ENCODE data around the gene ANKRD7. TPM values are rescaled to one million over a fixed set of nuclear protein-coding genes. Genes with fewer than 3 reads are reported as not detected.

ANKRD7 gene
- total RNA-seq, 4 donors from 2014 or later: 0.27 to 1.4 TPM; not detected in 2

DNA sequence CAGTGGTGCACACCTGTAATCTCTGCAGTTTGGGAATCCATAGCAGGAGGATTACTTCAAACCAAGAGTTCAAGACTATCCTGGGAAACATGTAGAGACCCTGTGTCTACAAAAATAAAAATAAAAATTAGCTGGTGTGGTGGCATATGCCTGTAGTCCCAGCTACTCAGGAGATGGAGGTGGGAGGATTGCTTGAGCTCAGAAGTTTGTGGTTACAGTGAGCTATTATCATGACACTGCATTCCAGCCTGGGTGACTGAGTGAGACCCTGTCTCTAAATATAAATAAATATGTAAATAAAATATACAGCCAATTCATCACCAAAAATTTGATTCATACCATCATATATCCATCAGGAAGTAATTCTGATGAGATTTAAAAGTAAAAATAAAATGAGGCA is 60.9 kb downstream of the ANKRD7 start:
- H3K27me3 ChIP-seq: no peaks in the 10 kb centered on the region
- in situ Hi-C loops (cut with MboI; ENCODE audit: low pct_ligation_motif_present in 1 of 4, low pct_unique_long_range_greater_than_20kb in 1 of 4, low sequenced_read_pairs in 3 of 4): no loop called here
- no peaks in the 10 kb centered on the region for H3K9me3 ChIP-seq
- no peak overlapping the region for H3K4me3 ChIP-seq
- no peaks in the 10 kb centered on the region for H3K36me3 ChIP-seq
- intact Hi-C loops (cut with DNase I; ENCODE audit: low total_unique reads): no loop called here
- TF ChIP-seq, protein P1, sequence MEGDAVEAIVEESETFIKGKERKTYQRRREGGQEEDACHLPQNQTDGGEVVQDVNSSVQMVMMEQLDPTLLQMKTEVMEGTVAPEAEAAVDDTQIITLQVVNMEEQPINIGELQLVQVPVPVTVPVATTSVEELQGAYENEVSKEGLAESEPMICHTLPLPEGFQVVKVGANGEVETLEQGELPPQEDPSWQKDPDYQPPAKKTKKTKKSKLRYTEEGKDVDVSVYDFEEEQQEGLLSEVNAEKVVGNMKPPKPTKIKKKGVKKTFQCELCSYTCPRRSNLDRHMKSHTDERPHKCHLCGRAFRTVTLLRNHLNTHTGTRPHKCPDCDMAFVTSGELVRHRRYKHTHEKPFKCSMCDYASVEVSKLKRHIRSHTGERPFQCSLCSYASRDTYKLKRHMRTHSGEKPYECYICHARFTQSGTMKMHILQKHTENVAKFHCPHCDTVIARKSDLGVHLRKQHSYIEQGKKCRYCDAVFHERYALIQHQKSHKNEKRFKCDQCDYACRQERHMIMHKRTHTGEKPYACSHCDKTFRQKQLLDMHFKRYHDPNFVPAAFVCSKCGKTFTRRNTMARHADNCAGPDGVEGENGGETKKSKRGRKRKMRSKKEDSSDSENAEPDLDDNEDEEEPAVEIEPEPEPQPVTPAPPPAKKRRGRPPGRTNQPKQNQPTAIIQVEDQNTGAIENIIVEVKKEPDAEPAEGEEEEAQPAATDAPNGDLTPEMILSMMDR (IDR thresholded peaks at IDR 0.05): no peak
- TF ChIP-seq EP300 (IDR thresholded peaks at IDR 0.05; ENCODE audit: low read depth) (no peak), POLR2A (IDR thresholded peaks at IDR 0.05) (no peak), POLR2AphosphoS5 (IDR thresholded peaks at IDR 0.05) (no peak)
- peaks cover 0 to 13% (median 4%) of the 10 kb centered on the region in 4 donors for H3K4me1 ChIP-seq
- no peak for DNase-seq
- H3K27ac ChIP-seq: no peak overlapping the region

DNA sequence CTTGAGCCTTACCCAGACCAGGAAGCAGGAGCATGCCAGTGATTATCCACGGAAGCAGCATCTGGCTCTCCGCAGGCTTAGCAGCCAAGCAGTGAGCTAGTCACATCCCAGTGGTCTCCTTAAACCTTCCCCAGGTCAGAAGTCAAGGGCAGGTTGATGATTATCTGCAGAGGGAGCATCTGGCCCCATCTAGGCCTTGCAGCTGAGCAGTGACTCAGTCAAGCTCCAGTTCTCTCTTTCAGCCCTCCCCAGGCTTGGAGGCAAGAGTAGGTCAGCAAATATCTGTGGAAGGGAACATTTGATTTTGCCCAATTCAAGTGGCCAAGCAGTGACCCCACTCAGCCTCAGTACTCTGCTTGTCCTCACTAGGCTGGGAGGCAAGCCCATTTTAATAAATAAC is 61.6 kb downstream of the ANKRD7 start:
- in situ Hi-C loops (cut with MboI; ENCODE audit: low pct_ligation_motif_present in 1 of 4, low pct_unique_long_range_greater_than_20kb in 1 of 4, low sequenced_read_pairs in 3 of 4) (no loop called here), intact Hi-C loops (cut with DNase I; ENCODE audit: low total_unique reads) (no loop called here)
- no peaks in the 10 kb centered on the region for H3K36me3 ChIP-seq
- H3K4me1 ChIP-seq: peaks cover 0 to 9% (median 4%) of the 10 kb centered on the region in 4 donors
- TF ChIP-seq POLR2A (IDR thresholded peaks at IDR 0.05): no peak
- H3K27me3 ChIP-seq: no peaks in the 10 kb centered on the region
- peaks cover 0 to 6% of the 10 kb centered on the region in 2 donors for H3K9me3 ChIP-seq
- no peak overlapping the region for H3K27ac ChIP-seq
- H3K4me3 ChIP-seq: no peak overlapping the region
- WGBS, 2 donors (ENCODE audit: low coverage in 1 of 2): 100% methylated on average over 2 of the region's 2 CpGs; no CpG with 5 or more reads in 1 of the 2 donors
- DNase-seq: no peak

DNA sequence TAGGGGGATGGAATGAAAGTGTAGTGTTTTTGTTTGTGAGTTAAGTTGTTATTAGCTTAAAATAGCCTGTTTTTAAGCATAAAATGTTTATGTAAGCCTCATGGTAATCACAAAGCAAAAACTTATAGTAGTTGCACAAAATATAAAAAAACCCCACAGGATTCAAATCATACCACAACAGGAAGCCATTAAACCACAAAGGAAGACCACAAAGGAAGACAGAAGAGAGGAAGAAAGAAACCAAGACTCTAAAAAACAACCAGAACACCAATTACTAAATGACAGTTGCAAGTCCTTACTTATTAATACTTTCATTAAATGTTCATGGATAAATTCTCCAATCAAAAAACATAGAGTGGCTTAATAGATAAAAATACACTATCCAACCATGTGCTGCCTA is 63.6 kb downstream of the ANKRD7 start:
- no peak for DNase-seq
- in situ Hi-C loops (cut with MboI; ENCODE audit: low pct_ligation_motif_present in 1 of 4, low pct_unique_long_range_greater_than_20kb in 1 of 4, low sequenced_read_pairs in 3 of 4): no loop called here

DNA sequence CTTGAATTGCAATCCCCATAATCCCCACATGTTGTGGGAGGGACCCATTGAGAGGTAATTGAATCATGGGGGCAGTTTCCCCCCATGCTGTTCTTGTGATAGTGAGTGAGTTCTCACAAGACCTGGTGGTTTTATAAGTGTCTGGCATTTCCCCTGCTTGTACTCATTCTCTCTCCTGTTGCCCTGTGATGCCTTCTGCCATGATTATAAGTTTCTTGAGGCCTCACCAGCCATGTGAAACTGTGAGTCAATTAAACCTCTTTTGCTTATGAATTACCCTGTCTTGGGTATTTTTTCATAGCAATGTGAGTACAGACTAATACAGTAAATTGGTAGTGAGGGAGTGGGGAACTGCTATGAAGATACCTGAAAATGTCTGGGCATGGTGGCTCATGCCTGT is 65.0 kb downstream of the ANKRD7 start:
- DNase-seq: no peak
- intact Hi-C loops (cut with DNase I; ENCODE audit: low total_unique reads): no loop called here
- Histone ChIP-seq H3K27ac (no peak overlapping the region), H3K36me3 (no peaks in the 10 kb centered on the region), H3K4me3 (no peak overlapping the region), H3K27me3 (no peaks in the 10 kb centered on the region), H3K9me3 (peaks cover 0 to 6% of the 10 kb centered on the region in 2 donors), H3K4me1 (no peaks in the 10 kb centered on the region)
- TF ChIP-seq POLR2A (IDR thresholded peaks at IDR 0.05) (no peak), EP300 (IDR thresholded peaks at IDR 0.05; ENCODE audit: low read depth) (no peak), POLR2AphosphoS5 (IDR thresholded peaks at IDR 0.05) (no peak)
- TF ChIP-seq, protein P1 (IDR thresholded peaks at IDR 0.05): no peak
- in situ Hi-C loops (cut with MboI; ENCODE audit: low pct_ligation_motif_present in 1 of 4, low pct_unique_long_range_greater_than_20kb in 1 of 4, low sequenced_read_pairs in 3 of 4): no loop called here

More for the DNA sequence above, 63.6 kb downstream of the ANKRD7 start:
- H3K36me3 ChIP-seq: no peaks in the 10 kb centered on the region
- H3K9me3 ChIP-seq: peaks cover 0 to 6% of the 10 kb centered on the region in 2 donors
- TF ChIP-seq, protein P1 (IDR thresholded peaks at IDR 0.05): no peak
- TF ChIP-seq POLR2AphosphoS5 (IDR thresholded peaks at IDR 0.05) (no peak), POLR2A (IDR thresholded peaks at IDR 0.05) (no peak), EP300 (IDR thresholded peaks at IDR 0.05; ENCODE audit: low read depth) (no peak)
- H3K27ac ChIP-seq: no peak overlapping the region
- H3K27me3 ChIP-seq: no peaks in the 10 kb centered on the region
- intact Hi-C loops (cut with DNase I; ENCODE audit: low total_unique reads): no loop called here
- H3K4me1 ChIP-seq: no peaks in the 10 kb centered on the region
- no peak overlapping the region for H3K4me3 ChIP-seq

Other genes with a start within 250 kb of the ANKRD7 start
- gene LSM8, start 40.5 kb upstream of the ANKRD7 start, total RNA-seq: 10 to 100 TPM in 3 of 4 donors, 1 to 10 TPM in 1; 6.4 to 43.8 (median 19.3) TPM